ENCODE measurements around the gene ZNF784. TPM values are rescaled to one million over a fixed set of nuclear protein-coding genes. Genes with fewer than 3 reads are reported as not detected.

Gene ZNF784
- total RNA-seq, 1 donor from 2014 or later: 9.6 TPM

GRCh38 chr19:55600662-55601028 lies 23.7 kb downstream of the ZNF784 start:
- Mint-ChIP-seq H3K27ac (peak overlapping the region; percentile 94), H3K4me1 (ENCODE audit: unreplicated experiment) (peaks cover 16% of the 10 kb centered on the region), H3K27me3 (no peaks in the 10 kb centered on the region), H3K9me3 (no peaks in the 10 kb centered on the region), H3K36me3 (peaks cover 21% of the 10 kb centered on the region), H3K4me3 (peak overlapping the region; percentile 90)
- TF ChIP-seq, protein P1, sequence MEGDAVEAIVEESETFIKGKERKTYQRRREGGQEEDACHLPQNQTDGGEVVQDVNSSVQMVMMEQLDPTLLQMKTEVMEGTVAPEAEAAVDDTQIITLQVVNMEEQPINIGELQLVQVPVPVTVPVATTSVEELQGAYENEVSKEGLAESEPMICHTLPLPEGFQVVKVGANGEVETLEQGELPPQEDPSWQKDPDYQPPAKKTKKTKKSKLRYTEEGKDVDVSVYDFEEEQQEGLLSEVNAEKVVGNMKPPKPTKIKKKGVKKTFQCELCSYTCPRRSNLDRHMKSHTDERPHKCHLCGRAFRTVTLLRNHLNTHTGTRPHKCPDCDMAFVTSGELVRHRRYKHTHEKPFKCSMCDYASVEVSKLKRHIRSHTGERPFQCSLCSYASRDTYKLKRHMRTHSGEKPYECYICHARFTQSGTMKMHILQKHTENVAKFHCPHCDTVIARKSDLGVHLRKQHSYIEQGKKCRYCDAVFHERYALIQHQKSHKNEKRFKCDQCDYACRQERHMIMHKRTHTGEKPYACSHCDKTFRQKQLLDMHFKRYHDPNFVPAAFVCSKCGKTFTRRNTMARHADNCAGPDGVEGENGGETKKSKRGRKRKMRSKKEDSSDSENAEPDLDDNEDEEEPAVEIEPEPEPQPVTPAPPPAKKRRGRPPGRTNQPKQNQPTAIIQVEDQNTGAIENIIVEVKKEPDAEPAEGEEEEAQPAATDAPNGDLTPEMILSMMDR (conservative IDR thresholded peaks at IDR 0.05): no peak
- no peak for DNase-seq (ENCODE audit: extremely low spot score, unreplicated experiment)

GRCh38 chr19:55599842-55600661 lies 24.3 kb downstream of the ZNF784 start, which contains the start of gene ZNF524:
TSS of gene ZNF524 (plus strand) at chr19:55600288. CDS start at chr19:55602113, 1,825 bp downstream.
- Mint-ChIP-seq H3K4me3 (peak within 1 kb of the TSS; percentile 100), H3K4me1 (ENCODE audit: unreplicated experiment) (peaks cover 18% of the 10 kb centered on the region), H3K36me3 (peaks cover 27% of the 10 kb centered on the region), H3K27me3 (no peaks in the 10 kb centered on the region), H3K9me3 (no peaks in the 10 kb centered on the region), H3K27ac (peak within 1 kb of the TSS; percentile 100)
- DNase-seq (ENCODE audit: extremely low spot score, unreplicated experiment): peak; percentile 93
- TF ChIP-seq, protein P1 (conservative IDR thresholded peaks at IDR 0.05): no peak

DNA sequence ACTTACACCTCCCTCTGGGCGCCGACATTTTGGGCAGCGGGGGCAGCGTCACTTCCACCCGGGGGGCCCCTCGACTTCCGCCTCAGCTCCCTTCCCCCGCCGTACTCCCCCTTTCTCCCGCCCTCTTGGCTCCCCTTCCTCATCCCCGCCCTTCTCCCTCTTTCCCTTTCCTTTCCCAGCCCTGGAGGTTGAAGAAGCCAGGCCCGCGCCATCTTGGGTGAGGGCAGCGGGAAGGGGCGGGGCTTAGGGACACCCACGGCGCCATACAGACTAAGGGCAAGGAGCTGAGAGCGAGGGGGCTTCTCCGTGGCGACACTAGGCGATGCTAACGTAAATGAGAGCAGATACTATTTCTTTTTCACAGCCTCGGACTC lies 24.9 kb downstream of the ZNF784 start, which contains the start of gene FIZ1:
FIZ1 (minus strand) TSS at position 50 of the 374 bp plus-strand sequence. CDS start 1,652 bp downstream, outside the sequence.
- Mint-ChIP-seq H3K36me3 (peaks cover 32% of the 10 kb centered on the region), H3K4me1 (ENCODE audit: unreplicated experiment) (peaks cover 21% of the 10 kb centered on the region), H3K27me3 (no peaks in the 10 kb centered on the region), H3K9me3 (no peaks in the 10 kb centered on the region), H3K4me3 (peak within 1 kb of the TSS; percentile 100), H3K27ac (peak within 1 kb of the TSS; percentile 100)
- TF ChIP-seq, protein P1 (conservative IDR thresholded peaks at IDR 0.05): no peak
- DNase-seq (ENCODE audit: extremely low spot score, unreplicated experiment): peak; percentile 97

DNA sequence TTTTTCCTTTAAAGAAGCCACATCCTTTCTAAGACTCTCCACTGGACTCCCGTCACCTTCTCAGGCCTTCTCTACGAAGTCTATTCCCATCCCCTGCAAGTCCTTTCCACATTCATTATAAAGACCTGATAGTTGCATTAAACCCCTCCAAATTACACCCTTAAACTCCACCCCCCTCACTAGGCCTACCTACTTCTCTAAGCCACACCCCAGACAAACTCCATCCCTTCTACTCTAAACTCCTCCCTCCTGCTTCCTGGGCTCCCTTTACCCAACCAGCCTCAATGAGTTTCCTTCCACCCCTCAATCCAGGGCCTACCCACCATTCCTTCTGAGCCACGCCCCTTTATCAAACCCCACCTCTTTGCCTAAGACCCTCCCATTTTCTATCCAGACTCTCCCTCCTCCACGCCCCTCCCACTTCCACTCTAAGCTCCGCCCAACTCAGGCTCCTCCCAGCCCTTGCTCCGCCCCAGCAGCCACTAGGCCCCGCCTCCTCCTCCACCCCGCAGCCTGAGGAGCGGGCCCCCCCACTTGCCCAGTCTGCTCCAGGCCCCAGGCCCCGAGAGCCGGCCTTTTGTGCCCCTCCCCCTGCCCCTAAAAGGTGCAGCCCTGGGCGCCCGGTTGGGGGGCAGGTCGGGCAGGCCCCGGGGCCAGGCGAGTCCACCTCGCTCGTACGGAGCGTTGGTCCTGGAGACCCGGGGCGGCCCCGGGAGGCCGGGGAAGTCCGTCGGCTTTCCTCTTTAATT lies 25.5 kb downstream of the ZNF784 start:
- Mint-ChIP-seq H3K4me3 (peak overlapping the region; percentile 100), H3K27ac (peak overlapping the region; percentile 100), H3K36me3 (peaks cover 32% of the 10 kb centered on the region), H3K4me1 (ENCODE audit: unreplicated experiment) (peaks cover 21% of the 10 kb centered on the region), H3K9me3 (no peaks in the 10 kb centered on the region), H3K27me3 (no peaks in the 10 kb centered on the region)
- DNase-seq (ENCODE audit: extremely low spot score, unreplicated experiment): peak; percentile 97
- TF ChIP-seq, protein P1 (conservative IDR thresholded peaks at IDR 0.05): no peak

DNA sequence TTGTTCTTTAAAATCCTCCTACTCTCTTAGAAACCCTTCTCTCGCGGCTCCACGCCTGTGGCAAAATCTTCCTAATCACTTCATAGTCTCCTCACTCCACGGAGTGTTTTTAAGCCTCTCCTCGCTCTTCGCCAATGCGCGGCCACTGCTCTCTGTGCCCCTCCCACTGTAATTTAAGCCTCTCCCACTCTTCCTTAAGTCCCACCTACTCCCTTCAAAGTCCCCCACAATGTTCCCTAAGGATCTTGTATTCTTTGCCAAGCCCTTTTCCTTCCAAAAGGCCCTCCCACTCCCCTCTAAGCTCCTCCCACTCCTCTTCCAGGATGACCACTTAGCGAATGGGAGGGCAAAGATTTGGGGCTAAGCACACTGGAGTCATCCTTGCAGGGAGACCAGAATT lies 26.3 kb downstream of the ZNF784 start:
- Mint-ChIP-seq H3K4me3 (no peak overlapping the region), H3K36me3 (peaks cover 32% of the 10 kb centered on the region), H3K9me3 (no peaks in the 10 kb centered on the region), H3K27me3 (no peaks in the 10 kb centered on the region), H3K4me1 (ENCODE audit: unreplicated experiment) (peaks cover 21% of the 10 kb centered on the region), H3K27ac (no peak overlapping the region)
- TF ChIP-seq, protein P1 (conservative IDR thresholded peaks at IDR 0.05): no peak
- no peak for DNase-seq (ENCODE audit: extremely low spot score, unreplicated experiment)

Measured in type B pancreatic cell (in vitro differentiated cells).